Astrocyte (in vitro differentiated cells and primary cell): ENCODE measurements around the gene SLC25A47.

Experiments
- EZH2 ChIP-seq: IDR thresholded peaks from 2 replicates; pipeline ENCODE4 v1.6.1; 2012; ENCODE audit warnings: mild to moderate bottlenecking, low read length, inconsistent platforms; ENCODE audit not compliant: insufficient read depth
- TF ChIP-seq, protein P1 (sequence below): IDR thresholded peaks from 2 replicates; pipeline ENCODE4 v1.5.1; 2011; ENCODE audit warnings: low read depth, mild to moderate bottlenecking, inconsistent platforms, low read length, moderate library complexity; ENCODE audit not compliant: insufficient read depth

GRCh38 chr14:100314724-100315123 lies 8.4 kb upstream of the SLC25A47 start:
- TF ChIP-seq, protein P1, sequence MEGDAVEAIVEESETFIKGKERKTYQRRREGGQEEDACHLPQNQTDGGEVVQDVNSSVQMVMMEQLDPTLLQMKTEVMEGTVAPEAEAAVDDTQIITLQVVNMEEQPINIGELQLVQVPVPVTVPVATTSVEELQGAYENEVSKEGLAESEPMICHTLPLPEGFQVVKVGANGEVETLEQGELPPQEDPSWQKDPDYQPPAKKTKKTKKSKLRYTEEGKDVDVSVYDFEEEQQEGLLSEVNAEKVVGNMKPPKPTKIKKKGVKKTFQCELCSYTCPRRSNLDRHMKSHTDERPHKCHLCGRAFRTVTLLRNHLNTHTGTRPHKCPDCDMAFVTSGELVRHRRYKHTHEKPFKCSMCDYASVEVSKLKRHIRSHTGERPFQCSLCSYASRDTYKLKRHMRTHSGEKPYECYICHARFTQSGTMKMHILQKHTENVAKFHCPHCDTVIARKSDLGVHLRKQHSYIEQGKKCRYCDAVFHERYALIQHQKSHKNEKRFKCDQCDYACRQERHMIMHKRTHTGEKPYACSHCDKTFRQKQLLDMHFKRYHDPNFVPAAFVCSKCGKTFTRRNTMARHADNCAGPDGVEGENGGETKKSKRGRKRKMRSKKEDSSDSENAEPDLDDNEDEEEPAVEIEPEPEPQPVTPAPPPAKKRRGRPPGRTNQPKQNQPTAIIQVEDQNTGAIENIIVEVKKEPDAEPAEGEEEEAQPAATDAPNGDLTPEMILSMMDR: no peak
- TF ChIP-seq EZH2: no peak
